ENCODE results near the gene CACNG3.
"Not testable (repeated sequence)": the region's sequence is repeated elsewhere in the genome, so short reads cannot be mapped to it uniquely, and the experiment has no call there.

The CACNG3 gene

DNA sequence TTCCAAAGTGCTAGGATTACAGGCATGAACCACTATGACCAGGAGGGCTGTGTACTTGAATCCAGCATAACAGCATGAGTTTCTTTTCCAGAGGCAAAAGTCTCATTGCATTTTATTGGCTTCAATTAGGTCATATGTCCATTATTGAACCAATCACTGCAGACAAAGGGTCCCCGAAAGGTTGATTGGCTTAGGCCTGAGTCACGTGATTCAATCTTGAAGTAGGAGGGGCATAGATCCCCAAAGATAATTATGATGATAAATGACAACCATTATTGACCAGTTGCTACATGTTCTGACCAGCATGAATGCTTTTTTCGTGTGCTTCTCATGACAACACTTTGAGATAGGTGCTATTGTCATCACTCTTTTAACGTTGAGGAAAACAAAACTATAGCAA lies 25.3 kb downstream of the CACNG3 start:
- DNase-seq, result no peak

DNA sequence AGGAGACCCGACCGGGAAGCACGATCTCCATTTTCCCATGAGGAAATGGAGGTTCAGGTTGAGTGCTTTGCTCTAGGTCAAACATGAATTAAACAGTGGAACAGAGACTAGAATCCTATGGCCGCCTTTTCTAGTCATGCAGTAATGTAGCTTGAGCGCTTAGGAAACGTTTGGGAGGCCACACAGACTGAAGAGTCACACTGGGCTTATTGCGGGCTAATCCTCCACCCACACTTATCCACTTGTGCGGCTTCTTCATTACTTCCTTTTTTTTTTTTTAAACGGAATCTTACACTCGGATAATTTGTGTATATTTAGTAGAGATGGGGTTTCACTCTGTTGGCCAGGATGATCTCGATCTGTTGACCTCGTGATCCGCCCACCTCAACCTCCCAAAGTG lies 26.0 kb downstream of the CACNG3 start:
- no peak for DNase-seq

DNA sequence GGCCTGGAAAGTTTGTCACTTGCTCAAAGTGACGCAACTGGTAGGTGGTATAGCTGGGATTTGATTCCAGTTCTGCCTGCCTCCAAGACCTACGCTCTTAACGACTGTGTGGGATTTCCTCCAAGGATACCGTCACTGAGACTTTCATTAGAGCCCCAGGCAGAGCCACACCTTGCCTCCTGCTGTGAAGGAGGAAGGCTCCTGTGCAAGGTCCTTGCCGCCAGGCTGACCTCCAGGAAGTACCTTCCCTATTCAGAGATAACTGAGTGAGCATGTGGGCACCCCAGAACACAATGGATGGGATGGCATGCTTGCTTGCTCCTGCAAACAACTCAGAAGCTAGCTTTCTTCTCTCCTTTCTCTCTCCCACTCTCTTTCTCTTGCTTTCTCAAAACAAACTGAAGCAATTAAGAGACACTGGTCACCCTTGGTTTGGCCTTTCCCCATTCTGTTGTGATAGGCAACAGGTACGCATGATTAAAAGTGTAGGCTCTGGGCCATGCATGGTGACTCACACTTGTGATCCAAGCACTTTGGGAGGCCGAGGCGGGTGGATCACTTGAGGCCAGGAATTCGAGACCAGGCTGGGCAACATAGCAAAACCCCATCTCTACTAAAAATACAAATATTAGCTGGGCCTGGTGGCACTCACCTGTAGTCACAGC lies 30.7 kb downstream of the CACNG3 start:
- DNase-seq, result no peak

DNA sequence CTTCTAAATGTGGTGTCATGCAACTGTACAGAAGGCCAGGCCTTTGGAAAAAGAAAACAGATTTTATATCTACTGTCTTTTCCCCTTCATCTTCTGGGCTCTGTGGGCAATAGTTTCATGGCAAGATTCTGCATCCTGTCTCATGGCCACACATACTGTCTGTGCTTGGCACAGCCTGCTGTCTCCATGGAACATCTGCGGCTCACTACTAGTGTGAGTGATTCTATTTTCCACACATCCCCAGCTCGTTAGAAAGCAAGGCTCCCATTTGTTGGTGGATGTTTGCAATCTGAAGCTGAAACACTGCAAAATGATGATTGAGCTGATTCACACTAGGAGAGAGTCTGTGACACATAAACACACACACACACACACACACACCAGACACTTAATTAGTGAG lies 32.4 kb downstream of the CACNG3 start:
- no peak for DNase-seq

DNA sequence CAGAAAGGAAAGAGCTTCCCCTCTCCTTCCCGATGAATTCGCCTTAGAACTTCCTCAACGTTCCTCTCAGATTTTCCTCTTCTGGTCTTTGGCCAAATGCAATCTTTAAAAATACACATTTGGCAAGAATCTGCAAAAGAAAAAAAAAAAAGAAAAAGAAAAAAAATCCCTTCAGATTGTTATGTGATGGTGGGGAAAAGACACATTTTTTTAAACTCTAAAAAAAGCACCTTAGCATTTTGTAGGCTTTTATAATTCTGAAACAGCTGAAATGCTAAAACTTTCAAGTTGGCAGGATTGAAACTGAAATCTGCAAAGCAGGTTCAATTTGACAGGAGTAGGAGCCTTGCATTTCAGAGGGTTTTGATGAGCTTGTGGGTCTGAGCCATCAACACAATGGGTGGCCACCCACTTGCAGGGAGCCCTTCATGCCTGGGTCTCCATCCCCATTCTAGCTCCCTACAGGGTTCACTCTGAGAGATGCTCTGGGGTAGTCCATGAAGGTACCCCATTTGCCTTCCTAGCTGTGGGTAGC lies 33.1 kb downstream of the CACNG3 start:
- no peak for DNase-seq

DNA sequence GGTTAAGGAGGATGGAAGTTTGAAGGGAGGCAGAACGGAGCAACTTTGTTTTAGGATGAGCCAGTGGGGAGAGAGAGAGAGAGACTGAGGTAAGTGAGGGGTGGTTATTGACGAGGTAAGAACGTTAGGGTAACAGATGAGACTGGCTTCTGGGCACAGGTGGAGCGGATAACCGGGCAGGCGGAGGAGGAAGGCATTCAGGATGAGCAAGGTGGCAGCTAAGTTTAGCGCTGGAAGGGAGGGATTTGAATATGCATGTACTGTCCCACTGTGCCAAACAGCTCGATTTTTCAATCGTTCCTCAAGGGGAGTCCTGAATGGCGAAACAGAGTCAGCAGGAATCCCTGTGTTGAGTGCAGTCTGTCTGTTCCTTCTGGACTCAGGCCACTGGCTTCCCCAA lies 35.8 kb downstream of the CACNG3 start:
- DNase-seq, result no peak

DNA sequence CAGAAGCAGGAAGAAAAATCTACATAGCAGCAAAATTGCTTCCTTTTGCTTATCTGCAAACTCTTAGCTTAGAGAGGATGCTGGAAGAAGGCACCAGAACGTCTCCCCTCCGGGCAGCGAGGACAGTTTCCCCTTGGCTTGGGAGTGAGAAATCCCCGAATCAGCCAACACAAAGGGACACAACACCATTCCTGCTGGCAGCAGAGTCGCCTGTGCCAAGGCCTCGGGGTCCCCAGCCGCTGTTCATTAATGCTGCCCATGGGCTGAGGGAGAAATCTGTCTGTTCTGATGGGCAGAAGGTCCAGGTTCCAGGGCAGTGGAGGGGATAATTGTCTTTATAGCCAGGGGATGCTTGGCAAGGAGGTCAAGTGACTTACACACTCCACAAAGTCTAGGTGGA lies 38.0 kb downstream of the CACNG3 start:
- DNase-seq, result no peak

DNA sequence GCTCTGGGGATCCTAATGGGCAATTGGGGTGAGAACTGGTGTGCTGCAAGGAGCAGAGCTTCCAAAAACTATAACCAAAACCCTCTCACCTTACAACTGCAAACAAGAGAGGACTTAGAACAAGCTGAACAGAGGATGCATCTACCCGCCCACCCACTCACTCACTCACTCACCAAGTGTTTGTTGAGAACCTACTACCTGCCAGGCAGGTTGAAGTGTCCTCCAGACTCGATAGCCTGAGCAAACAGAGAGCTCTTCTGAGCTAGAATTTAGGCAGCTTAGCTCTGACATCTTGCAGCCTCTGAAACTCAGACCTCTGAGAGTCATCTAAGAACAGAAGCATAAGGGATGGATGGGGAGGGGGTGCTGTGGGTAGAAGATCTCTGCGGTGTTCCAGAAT lies 41.2 kb downstream of the CACNG3 start:
- no peak for DNase-seq

DNA sequence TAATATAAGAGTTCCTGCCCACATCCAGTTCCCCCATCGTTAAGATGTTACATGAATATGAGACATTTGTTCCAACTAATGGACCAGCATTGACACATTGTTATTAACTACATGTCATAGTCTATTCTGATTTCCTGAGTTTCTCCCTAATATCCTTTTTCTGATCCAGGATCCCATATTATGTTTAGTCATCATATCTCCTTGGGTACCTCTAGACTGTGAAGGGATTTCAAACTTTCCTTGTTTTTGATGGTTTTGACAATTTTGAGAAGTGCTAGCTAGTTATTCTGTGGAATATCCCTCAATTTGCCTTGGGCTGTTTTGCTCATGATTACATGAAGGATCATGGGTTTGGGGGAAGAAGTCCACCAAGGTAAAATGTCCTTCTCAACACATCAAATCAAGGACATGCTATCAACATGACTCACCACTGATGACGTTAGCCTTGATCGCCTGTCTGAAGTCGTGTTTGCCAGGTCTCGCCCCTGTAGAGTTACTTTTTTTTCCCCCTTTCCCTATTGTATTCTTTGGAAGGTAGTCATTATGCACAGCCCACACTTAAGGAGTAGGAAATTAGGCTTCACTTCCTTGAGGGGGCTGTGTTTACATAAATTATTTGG lies 42.5 kb downstream of the CACNG3 start:
- no peak for DNase-seq

DNA sequence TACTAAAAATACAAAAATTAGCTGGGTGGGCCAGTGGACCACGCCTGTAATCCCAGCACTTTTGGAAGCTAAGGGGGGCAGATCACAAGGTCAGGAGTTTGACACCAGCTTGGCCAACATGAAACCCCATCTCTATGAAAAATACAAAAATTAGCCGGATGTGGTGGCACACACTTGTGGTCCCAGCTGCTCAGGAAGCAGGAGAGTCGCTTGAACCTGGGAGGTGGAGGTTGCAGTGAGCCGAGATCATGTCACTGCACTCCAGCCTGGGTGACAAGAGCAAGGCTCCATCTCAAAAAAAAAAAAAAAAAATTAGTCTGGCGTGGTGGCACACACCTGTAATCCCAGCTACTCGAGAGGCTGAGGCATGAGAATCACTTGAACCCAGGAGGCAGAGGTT lies 44.6 kb downstream of the CACNG3 start:
- not testable (repeated sequence) for DNase-seq

DNA sequence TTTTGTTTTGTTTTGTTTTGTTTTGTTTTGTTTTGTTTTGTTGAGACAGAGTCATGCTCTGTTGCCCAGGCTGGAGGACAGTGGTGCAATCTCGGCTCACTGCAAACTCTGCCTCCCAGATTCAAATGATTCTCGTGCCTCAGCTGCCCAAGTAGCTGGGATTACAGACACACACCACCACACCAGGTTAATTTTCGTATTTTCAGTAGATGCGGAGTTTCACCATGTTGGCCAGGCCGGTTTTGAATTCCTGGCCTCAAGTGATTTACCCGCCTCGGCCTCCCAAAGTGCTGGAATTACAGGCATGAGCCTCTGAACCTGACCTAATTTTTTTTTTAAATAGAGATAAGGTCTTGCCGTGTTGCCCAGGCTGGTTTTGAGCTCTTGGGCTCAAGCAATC lies 46.5 kb downstream of the CACNG3 start:
- no peak for DNase-seq

DNA sequence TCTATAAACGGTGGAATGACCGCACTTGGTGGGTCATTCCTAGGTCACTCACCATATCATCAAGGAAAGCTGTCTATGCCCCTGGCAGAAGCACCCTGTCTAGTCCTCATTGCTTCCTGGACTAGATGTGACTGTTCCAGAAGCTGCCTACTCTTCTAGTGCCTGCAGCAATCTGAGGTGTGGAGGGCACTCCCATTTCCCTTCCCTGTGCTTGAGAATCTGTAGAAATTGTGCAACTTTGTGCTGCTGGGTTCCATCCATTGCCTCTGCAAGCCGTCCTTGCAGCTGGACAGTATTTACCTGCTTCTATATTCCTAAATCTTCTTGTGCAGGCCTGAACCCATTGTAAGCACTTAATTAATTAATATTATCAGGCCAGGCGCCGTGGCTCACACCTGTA lies 52.1 kb downstream of the CACNG3 start:
- no peak for DNase-seq

DNA sequence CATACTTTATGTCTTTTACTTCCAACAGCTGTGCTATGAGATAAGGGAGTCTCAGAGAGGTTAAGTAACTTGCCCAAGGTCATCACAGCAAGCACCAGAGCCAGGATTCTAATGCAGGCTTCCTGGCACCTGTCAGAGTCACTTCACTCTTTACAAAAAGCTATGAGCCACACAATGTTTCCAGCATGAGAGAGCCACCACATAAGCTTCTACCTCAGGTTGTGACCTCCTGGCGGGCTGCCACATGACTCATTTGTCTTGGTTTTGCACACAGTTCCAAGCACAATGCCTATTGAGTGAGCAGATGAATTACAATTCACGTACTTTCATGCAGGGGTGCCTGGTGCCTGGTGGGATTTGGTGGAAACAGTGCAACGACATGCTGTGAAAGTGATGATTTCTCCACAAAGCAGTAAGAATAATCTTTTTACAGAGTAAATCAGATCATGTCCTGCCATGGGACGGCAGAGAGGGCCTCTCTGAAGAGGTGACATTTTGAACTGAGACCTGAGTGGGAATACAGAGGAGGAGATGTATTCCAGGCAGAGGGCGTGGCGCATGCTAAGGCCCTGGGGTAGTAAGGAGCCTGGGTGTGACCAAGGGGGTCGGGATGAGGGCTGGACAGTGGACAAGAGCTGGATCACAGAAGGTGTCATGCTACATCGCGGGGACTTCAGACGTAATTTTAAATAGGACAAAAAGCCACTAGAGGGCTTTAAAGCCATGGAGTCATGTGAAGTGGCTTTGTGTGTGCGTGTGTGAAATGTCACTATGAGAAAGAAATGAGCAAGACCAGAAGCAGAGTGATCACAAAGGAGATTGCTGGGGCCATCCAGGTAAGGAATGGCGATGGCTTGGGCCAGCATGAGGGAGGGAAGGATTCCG lies 53.4 kb downstream of the CACNG3 start:
- no peak for DNase-seq

DNA sequence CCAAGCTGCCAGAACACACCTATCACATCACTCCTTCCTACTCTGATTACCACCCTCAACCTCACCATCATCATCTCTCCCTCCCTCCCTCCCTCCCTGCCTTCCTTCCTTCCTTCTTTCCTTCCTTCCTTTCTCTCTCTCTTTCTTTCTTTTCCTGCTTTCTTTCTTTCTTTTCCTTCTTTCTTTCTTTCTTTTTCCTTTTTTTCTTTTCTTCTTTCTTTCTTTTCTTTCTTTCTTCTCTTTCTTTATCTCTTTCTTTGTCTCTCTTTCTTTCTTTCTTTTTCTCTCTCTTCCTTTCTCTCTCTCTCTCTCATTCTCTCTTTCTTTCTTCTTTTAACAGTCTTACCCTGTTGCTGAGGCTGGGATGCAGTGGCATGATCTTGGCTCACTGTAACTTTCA lies 59.2 kb downstream of the CACNG3 start:
- no peak for DNase-seq

DNA sequence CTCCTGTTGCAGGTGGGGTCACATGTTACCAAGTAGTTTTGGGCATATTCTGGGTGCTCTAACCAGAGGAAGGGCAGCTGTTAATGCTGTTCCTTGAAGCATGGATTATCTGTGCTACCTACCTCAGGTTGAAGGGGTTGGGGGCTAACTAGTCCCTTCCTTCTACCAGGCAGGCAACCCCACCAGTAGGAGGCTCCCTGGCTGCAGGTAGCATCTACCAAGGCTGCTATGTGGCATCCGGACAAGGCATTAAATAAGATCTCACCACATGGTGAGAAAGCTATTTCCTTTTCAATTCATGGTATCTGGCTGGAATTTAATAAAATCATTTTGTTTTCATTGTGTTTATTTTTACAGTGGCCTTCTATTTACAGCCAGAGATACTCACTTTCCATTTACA lies 62.5 kb downstream of the CACNG3 start:
- no peak for DNase-seq

DNA sequence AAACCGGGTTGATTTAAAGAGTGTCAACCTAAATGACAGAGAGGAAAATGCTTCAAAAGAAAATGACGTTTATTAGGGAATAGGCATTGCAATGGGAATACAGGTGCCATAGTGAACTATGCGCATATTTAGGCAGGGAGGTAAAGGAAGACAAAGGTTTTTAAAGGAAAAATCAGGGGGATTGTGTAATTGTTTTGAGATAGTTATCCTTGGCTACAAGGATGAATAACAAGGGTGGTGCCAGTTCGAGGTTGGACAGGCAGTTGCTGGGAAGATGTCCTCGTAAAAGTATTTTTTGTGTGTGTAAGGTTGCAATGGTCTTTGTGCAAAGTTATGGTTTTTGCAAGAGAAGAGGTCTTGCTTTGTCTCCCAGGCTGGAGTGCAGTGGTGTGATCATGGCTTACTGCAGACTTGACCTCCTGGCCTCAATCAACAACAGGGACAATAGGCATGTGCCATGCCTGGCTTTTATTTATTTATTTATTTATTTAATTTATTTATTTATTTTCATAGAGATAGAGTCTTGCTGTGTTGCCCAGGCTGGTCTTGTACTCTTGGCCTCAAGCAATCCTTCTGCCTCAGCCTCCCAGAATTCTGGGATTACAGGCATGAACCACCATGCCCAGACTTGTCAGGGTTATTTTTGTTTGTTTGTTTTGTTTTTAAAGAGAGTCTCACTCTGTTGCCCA lies 63.1 kb downstream of the CACNG3 start:
- DNase-seq, result no peak

DNA sequence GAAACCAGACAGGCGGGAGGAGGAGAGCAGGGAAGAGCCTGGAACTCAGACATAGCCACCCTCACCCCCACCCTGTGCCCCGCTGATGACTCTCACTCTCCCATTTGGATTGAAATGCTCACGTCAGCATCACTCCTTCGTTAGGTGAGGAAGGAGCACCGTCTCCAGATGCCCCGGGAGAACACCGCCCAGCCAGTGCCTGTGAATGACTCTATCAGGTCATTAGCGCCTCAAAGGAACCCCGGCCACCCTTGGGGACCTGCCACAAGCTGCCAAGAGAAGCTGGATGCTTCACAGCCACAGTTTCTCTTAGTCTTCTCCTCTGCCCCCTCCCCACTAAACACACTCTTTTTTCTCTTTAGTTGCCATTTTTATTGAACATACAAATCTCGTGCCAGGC lies 66.0 kb downstream of the CACNG3 start:
- no peak for DNase-seq

DNA sequence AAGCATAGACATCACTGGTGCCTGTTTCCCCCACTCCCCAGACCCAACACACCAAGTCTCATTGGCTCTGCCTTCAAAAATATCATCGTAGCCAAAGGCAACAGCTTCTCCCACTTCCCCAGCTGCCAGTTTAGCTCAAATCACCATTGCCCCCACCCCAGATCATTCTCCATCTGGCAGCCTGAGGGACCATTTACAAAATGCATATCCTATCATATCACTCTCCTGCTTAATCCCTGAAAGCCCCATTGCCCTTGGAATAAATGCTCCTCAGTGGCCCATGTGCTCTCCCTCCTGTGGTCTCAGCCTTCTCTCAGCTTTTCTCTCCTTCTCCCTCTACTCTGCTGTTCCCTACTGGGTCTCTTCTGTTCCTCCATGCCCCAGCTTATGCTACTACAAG lies 68.3 kb downstream of the CACNG3 start:
- DNase-seq, result no peak

DNA sequence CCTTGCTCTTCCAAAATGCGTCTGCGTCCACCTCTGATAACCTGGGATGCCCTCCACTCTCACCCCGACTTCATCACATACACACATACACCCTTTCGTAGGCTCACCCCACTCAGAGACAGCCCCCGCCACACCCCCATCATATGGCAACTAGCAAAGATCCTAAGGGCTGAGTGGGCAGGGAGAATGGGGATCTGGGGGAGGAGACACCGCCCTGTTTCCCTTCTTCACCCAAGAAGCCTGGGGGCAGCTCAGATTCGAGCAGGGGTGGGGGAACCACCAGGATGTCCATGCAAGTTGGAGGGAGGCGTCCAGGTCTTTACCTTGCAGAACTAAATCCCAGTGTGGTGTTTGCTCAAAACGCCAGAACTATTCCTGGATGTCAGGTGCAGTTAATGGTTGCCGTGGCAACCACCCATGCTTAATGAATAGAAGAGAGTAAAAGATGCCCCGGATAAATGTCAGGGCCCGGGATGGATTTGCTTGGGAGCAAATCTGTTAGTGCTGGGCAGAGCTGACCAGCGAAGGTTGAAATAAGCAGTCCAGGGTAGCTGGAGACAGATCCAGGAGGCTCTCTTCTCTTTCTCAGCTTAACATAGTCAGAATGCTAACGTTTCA lies 72.8 kb downstream of the CACNG3 start:
- DNase-seq, result no peak

DNA sequence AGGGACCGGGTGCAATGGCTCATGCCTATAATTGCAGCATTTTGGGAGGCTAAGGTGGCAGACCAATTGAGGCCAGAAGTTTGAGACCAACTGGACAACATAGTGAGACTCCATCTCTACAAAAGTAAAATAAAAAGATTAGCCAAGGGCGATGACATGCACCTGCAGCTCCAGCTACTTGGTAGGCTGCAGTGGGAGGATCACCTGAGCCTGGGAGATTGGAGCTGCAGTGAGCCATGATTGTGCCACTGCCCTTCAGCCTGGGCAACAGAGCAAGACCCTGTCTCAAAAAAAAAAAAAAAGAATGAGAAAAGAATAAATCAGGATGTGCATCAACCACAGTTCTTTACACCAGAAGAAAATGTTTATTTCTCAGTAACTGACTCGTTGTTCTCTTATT lies 76.0 kb downstream of the CACNG3 start:
- DNase-seq, result no peak

DNA sequence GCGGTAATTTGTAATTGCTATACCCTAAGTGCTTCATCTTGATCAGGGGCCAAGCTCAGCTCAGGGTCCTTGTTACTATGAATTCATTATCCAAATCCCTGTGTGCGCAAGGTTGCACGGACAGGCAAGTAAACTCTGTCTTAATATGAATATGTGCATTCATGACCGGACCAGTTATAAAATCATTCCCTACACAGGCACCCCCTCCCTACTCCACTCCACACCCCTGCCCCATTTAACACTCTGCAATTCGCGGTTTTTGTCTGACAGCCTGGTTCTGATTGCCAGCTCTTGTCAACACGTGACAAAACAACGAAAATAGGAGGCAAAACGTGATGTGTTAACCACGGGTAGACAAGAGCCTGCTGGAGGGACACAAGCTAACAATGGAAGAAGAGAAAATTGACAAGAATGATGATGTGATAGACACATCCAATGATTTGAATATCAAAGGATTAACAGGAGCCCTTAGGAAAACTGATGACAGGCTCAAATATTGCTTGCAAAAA lies 76.5 kb downstream of the CACNG3 start:
- DNase-seq, result no peak

DNA sequence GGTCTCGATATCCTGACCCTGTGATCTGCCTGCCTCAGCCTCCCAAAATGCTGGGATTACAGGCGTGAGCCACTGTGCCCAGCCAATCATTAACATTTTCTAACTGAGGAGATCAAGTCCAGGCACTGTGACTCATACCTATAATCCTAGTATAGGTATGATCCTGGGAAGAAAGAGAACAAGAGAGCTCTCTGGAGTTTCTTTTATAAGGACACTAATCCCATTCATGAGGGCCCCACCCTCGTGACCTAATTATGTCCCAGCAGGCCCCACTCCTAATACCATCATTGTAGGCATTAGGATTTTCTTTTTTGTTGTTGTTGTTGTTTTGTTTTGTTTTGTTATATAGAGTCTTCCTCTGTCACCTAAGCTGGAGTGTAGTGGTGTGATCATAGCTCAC lies 80.4 kb downstream of the CACNG3 start:
- no peak for DNase-seq

DNA sequence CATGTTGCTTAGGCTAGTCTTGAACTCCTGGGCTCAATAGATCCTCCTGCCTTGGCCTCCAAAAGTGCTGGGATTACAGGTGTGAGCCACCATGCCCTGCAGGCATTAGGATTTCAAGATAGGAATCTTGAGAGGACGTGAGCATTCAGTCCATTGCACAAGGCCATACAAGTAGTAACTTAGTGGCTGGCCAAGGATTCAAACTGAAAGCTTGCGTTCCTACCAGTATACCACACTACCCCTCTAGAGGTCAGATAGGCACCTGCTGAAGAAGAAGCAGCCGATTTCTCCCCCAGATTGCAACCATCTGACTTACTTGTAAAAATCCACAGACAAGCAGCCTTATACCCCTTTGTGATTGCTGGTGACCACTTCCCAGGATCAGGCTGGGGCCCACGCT lies 80.9 kb downstream of the CACNG3 start:
- DNase-seq, result no peak
